ENCODE results near the gene KCNV2.

The KCNV2 gene

GRCh38 chr9:2717385-2717784, at the start of gene KCNV2:
TSS of gene KCNV2 (plus strand) at chr9:2717510. CDS start at chr9:2717740, 230 bp downstream.
- no peak within 1 kb of the TSS for H3K27ac ChIP-seq
- TF ChIP-seq ZFX (IDR thresholded peaks at IDR 0.05) (no peak), CTCF (conservative IDR thresholded peaks at IDR 0.05) (no peak)

GRCh38 chr9:2673161-2673560, 44.1 kb upstream of the KCNV2 start:
- no peak overlapping the region for H3K27ac ChIP-seq
- TF ChIP-seq ZFX (IDR thresholded peaks at IDR 0.05): no peak
- no peak for TF ChIP-seq CTCF (conservative IDR thresholded peaks at IDR 0.05)

GRCh38 chr9:2674141-2674824, 43.0 kb upstream of the KCNV2 start:
- TF ChIP-seq ZFX (IDR thresholded peaks at IDR 0.05) (no peak), CTCF (conservative IDR thresholded peaks at IDR 0.05) (no peak)
- H3K27ac ChIP-seq: no peak overlapping the region

- TF ChIP-seq CTCF (conservative IDR thresholded peaks at IDR 0.05) (no peak), ZFX (IDR thresholded peaks at IDR 0.05) (no peak)
- no peak overlapping the region for H3K27ac ChIP-seq
Measured at GRCh38 chr9:2675834-2676233, 41.5 kb upstream of the KCNV2 start.

- TF ChIP-seq CTCF (conservative IDR thresholded peaks at IDR 0.05): no peak
- TF ChIP-seq ZFX (IDR thresholded peaks at IDR 0.05): no peak
- no peak overlapping the region for H3K27ac ChIP-seq
Measured at GRCh38 chr9:2676466-2676865, 40.8 kb upstream of the KCNV2 start.

GRCh38 chr9:2677915-2678889, 39.1 kb upstream of the KCNV2 start:
- TF ChIP-seq CTCF (conservative IDR thresholded peaks at IDR 0.05) (no peak), ZFX (IDR thresholded peaks at IDR 0.05) (no peak)
- peak overlapping the region; percentile 35; the same call in 1 of the 2 replicates for H3K27ac ChIP-seq

GRCh38 chr9:2679011-2679410, 38.3 kb upstream of the KCNV2 start:
- TF ChIP-seq ZFX (IDR thresholded peaks at IDR 0.05) (no peak), CTCF (conservative IDR thresholded peaks at IDR 0.05) (no peak)

More at GRCh38 chr9:2679011-2679410, 38.3 kb upstream of the KCNV2 start:
- H3K27ac ChIP-seq: peak overlapping the region; percentile 14; the same call in 1 of the 2 replicates
